HK-2 (cell line): Measurements from ENCODE around the gene ZC3H11A.
A peak's percentile ranks its signal among the peaks of the same experiment; 100 is the strongest.
"Not testable (repeated sequence)": the region's sequence is repeated elsewhere in the genome, so short reads cannot be mapped to it uniquely, and the experiment has no call there.

Source experiments
- DNase-seq: peaks from one replicate; pipeline ENCODE4 v3.0.0-alpha.2; 2018; ENCODE audit not compliant: unreplicated experiment

ZC3H11A gene

GRCh38 chr1:203781962-203782361 lies 13.5 kb upstream of the ZC3H11A start:
- no peak for DNase-seq

- DNase-seq, result no peak
Observed at GRCh38 chr1:203789966-203790365, 5.5 kb upstream of the ZC3H11A start.

GRCh38 chr1:203791498-203791897 lies 3.9 kb upstream of the ZC3H11A start:
- no peak for DNase-seq

DNA sequence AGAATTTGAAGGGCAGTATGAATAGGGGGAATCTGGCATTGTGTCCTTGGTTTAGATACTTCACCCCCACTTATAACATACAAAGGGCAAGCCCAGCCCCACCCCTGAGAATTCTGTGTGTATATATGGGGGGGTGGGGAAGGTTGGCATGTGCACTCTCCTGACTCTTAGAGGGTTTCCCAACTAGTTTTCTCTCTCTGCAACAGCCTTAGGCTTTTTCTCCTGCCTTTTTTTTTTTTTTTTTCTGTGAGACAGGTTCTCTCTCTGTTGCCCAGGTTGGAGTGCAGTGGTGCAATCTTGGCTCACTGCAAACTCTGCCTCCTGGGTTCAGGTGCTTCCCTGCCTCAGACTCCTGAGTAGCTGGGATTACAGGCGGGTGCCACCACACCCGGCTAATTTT lies 2.9 kb upstream of the ZC3H11A start:
- no peak for DNase-seq

- not testable (repeated sequence) for DNase-seq
Observed at GRCh38 chr1:203793561-203793960, 1.9 kb upstream of the ZC3H11A start.

- DNase-seq, result no peak
Observed at GRCh38 chr1:203794764-203795440, 521 bp upstream of the ZC3H11A start.

DNA sequence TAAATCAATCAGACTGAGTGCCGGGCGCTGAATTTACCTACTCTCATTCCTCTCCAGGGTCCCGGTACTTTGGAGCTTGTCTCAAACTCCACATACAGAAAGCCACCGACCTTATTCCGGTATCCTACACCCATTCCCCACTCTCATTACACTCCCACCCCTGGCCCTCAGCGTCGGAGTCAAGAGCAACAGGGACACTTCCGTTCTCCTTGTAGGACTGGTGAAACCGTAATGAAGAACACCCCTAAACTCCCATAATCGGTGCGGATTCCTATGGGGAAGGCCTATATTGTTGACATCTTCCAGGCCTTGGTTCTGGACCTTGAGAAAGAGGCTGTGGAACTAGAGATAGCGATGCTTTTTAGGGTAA lies 798 bp downstream of the ZC3H11A start:
- DNase-seq, result peak; percentile 44

- no peak for DNase-seq
Observed at GRCh38 chr1:203797216-203797615, 1.8 kb downstream of the ZC3H11A start.

DNA sequence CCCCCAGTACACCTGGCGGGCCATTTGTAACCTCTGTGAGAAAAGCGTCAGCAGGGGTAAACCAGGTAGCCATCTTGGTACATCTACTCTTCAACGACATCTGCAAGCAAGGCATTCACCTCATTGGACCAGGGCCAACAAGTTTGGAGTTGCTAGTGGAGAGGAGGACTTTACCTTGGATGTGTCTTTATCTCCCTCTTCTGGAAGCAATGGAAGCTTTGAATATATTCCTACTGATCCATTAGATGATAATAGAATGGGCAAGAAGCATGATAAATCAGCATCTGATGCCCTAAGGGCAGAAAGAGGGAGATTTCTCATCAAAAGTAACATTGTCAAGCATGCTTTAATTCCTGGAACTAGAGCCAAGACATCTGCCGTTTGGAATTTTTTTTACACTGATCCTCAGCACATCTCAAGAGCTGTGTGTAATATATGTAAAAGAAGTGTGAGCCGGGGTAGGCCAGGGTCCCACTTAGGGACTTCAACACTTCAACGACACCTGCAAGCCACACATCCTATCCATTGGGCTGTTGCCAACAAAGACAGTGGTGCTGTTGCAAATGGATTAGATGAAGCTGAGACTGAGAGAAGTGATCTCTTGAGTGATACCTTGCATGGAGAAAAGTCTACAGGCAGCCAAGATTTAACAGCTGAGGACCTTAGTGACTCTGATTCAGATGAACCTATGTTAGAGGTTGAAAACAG lies 2.7 kb downstream of the ZC3H11A start:
- DNase-seq, result no peak

GRCh38 chr1:203799157-203799556 lies 3.7 kb downstream of the ZC3H11A start:
- no peak for DNase-seq

DNA sequence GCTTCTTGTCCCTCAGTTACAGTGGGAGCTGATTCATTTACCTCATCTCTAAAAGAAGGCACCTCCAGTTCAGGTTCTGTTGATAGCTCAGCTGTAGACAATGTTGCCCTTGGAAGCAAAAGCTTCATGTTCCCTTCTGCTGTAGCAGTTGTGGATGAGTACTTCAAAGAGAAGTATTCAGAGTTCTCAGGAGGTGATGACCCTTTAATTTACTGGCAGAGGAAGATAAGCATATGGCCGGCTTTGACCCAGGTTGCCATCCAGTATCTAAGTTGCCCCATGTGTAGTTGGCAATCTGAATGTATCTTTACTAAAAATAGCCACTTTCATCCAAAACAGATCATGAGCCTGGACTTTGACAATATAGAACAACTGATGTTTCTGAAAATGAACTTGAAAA lies 4.5 kb downstream of the ZC3H11A start:
- no peak for DNase-seq

DNA sequence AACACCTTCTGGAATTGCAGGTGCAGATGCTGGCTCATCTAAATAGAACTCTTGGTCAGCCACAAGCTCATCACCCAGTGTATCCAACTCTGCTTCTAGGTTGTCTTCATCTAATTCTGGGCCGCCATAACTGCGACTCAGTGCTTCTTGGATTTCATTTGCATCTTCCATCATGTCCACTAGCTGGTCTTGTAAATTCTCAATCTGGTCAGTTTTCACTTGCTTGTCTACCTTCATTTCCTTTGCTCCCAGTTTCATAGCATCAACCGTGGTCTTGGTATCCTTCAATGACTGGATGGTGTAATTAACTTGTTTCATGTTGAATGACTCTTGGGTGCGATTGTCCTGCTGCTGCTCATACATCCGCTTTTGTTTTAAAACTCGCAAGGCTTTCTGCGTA lies 10.3 kb downstream of the ZC3H11A start:
- DNase-seq, result no peak

- no peak for DNase-seq
Observed at GRCh38 chr1:203807196-203807595, 11.8 kb downstream of the ZC3H11A start.

- no peak for DNase-seq
Observed at GRCh38 chr1:203813581-203814341, 18.3 kb downstream of the ZC3H11A start.

DNA sequence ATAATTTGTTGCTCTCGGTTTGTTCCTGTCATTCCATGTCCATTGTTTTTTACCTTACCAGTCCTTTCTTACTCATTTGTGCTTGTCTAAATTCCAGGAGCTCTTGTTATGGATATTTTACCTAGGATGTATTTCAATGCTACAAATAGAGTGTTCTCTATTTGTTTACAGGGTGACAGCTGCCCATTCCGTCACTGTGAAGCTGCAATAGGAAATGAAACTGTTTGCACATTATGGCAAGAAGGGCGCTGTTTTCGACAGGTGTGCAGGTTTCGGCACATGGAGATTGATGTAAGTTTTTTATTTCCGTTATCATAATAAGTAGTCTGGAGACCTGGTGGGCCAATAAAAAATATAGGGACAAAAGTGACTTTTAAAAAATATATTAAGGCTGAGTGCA lies 23.0 kb downstream of the ZC3H11A start:
- no peak for DNase-seq

GRCh38 chr1:203823306-203823705 lies 27.9 kb downstream of the ZC3H11A start:
- no peak for DNase-seq

DNA sequence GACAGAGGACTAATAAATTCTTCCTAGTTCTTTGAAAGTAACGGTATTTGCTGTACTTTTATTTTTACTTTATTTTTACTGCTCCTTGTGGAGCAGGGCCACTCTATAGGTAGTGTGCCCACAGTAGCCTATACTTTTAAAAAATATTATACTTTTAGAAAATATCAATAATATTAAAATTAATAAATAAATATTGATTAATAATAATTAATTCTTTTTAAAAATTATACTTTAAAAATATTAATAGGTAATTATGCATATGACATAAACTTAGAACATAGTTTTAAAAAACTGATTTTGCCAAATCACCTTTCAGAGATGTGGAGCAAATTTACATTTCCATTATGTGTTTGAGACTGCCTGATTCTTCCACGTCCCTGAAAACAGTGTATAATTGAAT lies 30.8 kb downstream of the ZC3H11A start:
- DNase-seq, result no peak

DNA sequence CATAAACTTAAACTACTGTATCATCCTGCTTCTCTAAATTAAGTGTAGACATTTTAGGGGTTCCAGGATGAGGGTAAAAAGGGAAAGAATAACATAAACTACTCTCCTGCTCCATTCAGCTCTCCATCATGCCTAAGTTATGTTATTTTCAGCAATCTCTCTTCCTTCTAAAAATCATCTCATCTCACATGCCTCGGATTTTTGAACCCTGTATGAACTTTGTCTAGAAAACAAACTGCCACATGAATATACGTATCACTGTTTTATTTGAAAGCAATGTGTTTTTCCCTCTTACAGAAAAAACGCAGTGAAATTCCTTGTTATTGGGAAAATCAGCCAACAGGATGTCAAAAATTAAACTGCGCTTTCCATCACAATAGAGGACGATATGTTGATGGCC lies 32.6 kb downstream of the ZC3H11A start:
- DNase-seq, result no peak

GRCh38 chr1:203828503-203828902 lies 33.1 kb downstream of the ZC3H11A start:
- DNase-seq, result no peak

DNA sequence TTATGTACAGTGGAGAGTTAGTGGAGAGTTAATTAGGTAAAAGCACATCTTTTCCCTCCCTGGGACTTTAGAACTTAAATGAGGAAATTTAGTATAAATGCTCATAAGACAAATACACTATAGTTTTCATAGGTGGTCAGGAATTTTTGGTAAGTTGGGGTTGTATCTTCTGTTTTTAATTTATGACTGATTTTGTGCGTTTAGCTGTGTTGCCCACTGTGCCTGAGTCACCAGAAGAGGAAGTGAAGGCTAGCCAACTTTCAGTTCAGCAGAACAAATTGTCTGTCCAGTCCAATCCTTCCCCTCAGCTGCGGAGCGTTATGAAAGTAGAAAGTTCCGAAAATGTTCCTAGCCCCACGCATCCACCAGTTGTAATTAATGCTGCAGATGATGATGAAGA lies 33.8 kb downstream of the ZC3H11A start:
- not testable (repeated sequence) for DNase-seq

- DNase-seq, result no peak
Observed at GRCh38 chr1:203835476-203835875, 40.1 kb downstream of the ZC3H11A start.

GRCh38 chr1:203839081-203839480 lies 43.7 kb downstream of the ZC3H11A start:
- no peak for DNase-seq

GRCh38 chr1:203840208-203840808 lies 44.9 kb downstream of the ZC3H11A start:
- DNase-seq, result no peak
